ENCODE data around the gene MACO1. TPM values are rescaled to one million over a fixed set of nuclear protein-coding genes. Genes with fewer than 3 reads are reported as not detected.

The MACO1 gene
- total and polyA plus RNA-seq, 2 experiments from 2014 or later, result 12.4 to 16.8 TPM

DNA sequence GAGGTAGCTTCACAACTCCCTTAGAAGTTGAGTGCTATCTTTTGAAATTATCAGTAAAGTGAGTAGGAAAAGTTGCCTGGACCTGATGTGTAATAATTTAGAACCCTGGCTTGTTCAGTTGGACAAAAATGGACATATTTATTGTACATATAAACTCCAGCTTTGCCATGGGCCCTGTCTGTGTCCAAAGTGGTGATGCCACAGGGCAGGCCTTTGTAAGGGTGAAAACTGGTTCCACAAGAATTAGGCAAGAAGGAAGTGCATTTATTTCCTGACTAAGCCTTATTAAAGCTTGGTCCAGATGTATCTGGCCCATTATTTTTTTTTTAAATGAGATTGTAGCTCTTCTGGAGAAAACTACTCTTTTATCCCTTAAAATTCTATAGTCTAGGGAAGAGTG, 47.9 kb downstream of the MACO1 start:
- no peak overlapping the region for H3K4me2 ChIP-seq (ENCODE audit: unreplicated experiment)
- no peak for DNase-seq
- no peak overlapping the region for H3K27ac ChIP-seq
- no peak overlapping the region for H2AFZ ChIP-seq
- in situ Hi-C loops (cut with MboI), result no loop called here
- no peaks in the 10 kb centered on the region for H3K27me3 ChIP-seq (replicated peaks; ENCODE audit: insufficient read depth)
- H3K36me3 ChIP-seq (ENCODE audit: low read depth), result no peaks in the 10 kb centered on the region; the same call in 1 of the 2 replicates
- no peak overlapping the region for H3K4me3 ChIP-seq
- H3K4me1 ChIP-seq (ENCODE audit: insufficient read depth), result no peaks in the 10 kb centered on the region
- H4K20me1 ChIP-seq (ENCODE audit: insufficient read depth), result no peaks in the 10 kb centered on the region
- H3K9me3 ChIP-seq (ENCODE audit: low read depth), result no peaks in the 10 kb centered on the region
- H3F3A ChIP-seq (ENCODE audit: insufficient read depth), result no peaks in the 10 kb centered on the region
- TF ChIP-seq EZH2phosphoT487 (IDR thresholded peaks at IDR 0.05; ENCODE audit: insufficient read depth, low read depth) (no peak), EZH2 (IDR thresholded peaks at IDR 0.05; ENCODE audit: insufficient read depth, poor library complexity, severe bottlenecking) (no peak)
- H3K79me2 ChIP-seq (ENCODE audit: insufficient read depth), result peaks cover 54% of the 10 kb centered on the region
- no peak overlapping the region for H3K9ac ChIP-seq
- no peaks in the 10 kb centered on the region for H3K9me2 ChIP-seq (ENCODE audit: insufficient read depth)

DNA sequence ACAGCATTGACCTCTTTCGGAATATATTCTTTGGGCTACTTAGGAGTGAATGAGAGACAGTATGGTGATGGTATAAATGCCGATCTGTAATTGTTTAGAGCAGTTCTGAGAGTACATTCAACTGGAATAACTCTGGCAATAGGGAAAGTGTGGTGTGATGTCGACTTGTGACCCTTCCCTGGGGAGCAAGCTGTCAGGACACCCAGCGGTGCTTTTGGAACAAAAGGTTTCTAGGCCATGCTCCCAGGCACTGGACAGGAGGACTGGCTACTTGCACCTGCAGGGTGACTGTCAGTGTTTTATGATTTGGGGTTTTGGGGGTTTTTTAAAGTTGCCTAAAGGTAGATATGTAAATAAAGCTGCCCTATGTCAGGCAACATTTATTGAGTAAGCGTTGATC, 50.9 kb downstream of the MACO1 start:
- DNase-seq, result no peak
- TF ChIP-seq EZH2 (IDR thresholded peaks at IDR 0.05; ENCODE audit: insufficient read depth, poor library complexity, severe bottlenecking) (no peak), EZH2phosphoT487 (IDR thresholded peaks at IDR 0.05; ENCODE audit: insufficient read depth, low read depth) (no peak)
- Histone ChIP-seq H3K79me2 (ENCODE audit: insufficient read depth) (peaks cover 28% of the 10 kb centered on the region), H3K9me3 (ENCODE audit: low read depth) (no peaks in the 10 kb centered on the region), H3K27ac (no peak overlapping the region), H3K4me2 (ENCODE audit: unreplicated experiment) (no peak overlapping the region), H2AFZ (no peak overlapping the region), H3K9me2 (ENCODE audit: insufficient read depth) (no peaks in the 10 kb centered on the region), H3K4me1 (ENCODE audit: insufficient read depth) (no peaks in the 10 kb centered on the region), H3K27me3 (replicated peaks; ENCODE audit: insufficient read depth) (no peaks in the 10 kb centered on the region), H3K9ac (no peak overlapping the region), H3K36me3 (ENCODE audit: low read depth) (no peaks in the 10 kb centered on the region; the same call in 1 of the 2 replicates), H4K20me1 (ENCODE audit: insufficient read depth) (no peaks in the 10 kb centered on the region), H3F3A (ENCODE audit: insufficient read depth) (0 out of 2 replicates have a peak, but pooled peaks cover 9% of the 10 kb centered on the region), H3K4me3 (no peak overlapping the region)
- 83 to 84% methylated on average over 5 of the region's 5 CpGs for WGBS, 2 experiments (ENCODE audit: low coverage in 1 of 2, low lambda C conversion rate in 2 of 2, missing lambda C conversion rate in 2 of 2)
- in situ Hi-C loops (cut with MboI), result no loop called here

DNA sequence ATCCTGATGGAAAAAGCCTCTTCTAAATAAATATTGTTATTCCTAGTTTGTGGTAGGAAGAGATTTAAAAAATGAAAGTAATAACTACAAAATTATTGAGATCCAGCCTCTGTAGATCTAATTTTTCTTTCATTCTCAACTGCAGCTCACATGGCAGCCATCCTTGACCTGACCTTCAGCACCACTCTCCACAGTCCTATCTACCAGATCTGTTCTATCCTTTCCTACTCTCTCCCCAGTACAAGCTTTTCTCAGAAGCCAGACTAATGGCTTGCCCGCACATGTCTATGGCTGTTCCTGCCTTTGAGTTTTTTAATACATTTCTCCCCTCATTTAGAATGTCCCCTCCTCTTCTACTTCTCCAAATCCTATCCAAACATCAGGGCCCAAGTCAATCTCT, 51.5 kb downstream of the MACO1 start:
- 91 to 98% methylated on average over 1 of the region's 1 CpG for WGBS, 2 experiments (ENCODE audit: low coverage in 1 of 2, low lambda C conversion rate in 2 of 2, missing lambda C conversion rate in 2 of 2)
- H4K20me1 ChIP-seq (ENCODE audit: insufficient read depth), result no peaks in the 10 kb centered on the region
- no peak overlapping the region for H3K4me2 ChIP-seq (ENCODE audit: unreplicated experiment)
- TF ChIP-seq EZH2 (IDR thresholded peaks at IDR 0.05; ENCODE audit: insufficient read depth, poor library complexity, severe bottlenecking), result no peak
- no peak for TF ChIP-seq EZH2phosphoT487 (IDR thresholded peaks at IDR 0.05; ENCODE audit: insufficient read depth, low read depth)
- H3K9me2 ChIP-seq (ENCODE audit: insufficient read depth), result no peaks in the 10 kb centered on the region
- in situ Hi-C loops (cut with MboI), result no loop called here
- DNase-seq, result no peak
- 0 out of 2 replicates have a peak, but pooled peaks cover 9% of the 10 kb centered on the region for H3F3A ChIP-seq (ENCODE audit: insufficient read depth)
- H2AFZ ChIP-seq, result no peak overlapping the region
- no peaks in the 10 kb centered on the region; the same call in 1 of the 2 replicates for H3K36me3 ChIP-seq (ENCODE audit: low read depth)
- no peaks in the 10 kb centered on the region for H3K4me1 ChIP-seq (ENCODE audit: insufficient read depth)
- H3K27ac ChIP-seq, result no peak overlapping the region
- no peaks in the 10 kb centered on the region for H3K9me3 ChIP-seq (ENCODE audit: low read depth)
- no peaks in the 10 kb centered on the region for H3K27me3 ChIP-seq (replicated peaks; ENCODE audit: insufficient read depth)
- H3K9ac ChIP-seq, result no peak overlapping the region
- H3K79me2 ChIP-seq (ENCODE audit: insufficient read depth), result peaks cover 22% of the 10 kb centered on the region
- no peak overlapping the region for H3K4me3 ChIP-seq

DNA sequence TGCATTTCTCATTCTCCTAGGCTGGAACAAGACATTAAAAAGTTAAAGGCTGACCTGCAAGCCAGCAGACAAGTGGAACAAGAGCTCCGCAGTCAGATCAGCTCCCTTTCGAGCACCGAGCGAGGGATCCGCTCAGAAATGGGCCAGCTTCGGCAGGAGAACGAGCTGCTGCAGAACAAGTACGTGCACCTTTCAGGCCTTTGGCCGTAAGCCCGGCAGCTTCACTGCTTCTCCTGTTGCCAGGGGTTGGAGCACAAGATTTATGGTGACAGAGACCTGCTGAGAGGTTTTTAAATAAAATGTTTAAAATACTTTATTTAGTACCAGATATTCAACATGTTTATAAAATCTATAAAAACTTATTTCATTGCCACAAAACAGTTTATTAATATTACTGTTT, 53.4 kb downstream of the MACO1 start:
- peaks cover under 1% of the 10 kb centered on the region for H3K36me3 ChIP-seq (ENCODE audit: low read depth)
- no peaks in the 10 kb centered on the region for H4K20me1 ChIP-seq (ENCODE audit: insufficient read depth)
- peaks cover 16% of the 10 kb centered on the region for H3K79me2 ChIP-seq (ENCODE audit: insufficient read depth)
- H2AFZ ChIP-seq, result no peak overlapping the region
- no peak for TF ChIP-seq EZH2phosphoT487 (IDR thresholded peaks at IDR 0.05; ENCODE audit: insufficient read depth, low read depth)
- TF ChIP-seq EZH2 (IDR thresholded peaks at IDR 0.05; ENCODE audit: insufficient read depth, poor library complexity, severe bottlenecking), result no peak
- 0 out of 2 replicates have a peak, but pooled peaks cover 9% of the 10 kb centered on the region for H3F3A ChIP-seq (ENCODE audit: insufficient read depth)
- H3K4me3 ChIP-seq, result no peak overlapping the region
- in situ Hi-C loops (cut with MboI), result no loop called here
- no peak overlapping the region for H3K27ac ChIP-seq
- H3K9ac ChIP-seq, result no peak overlapping the region
- no peak overlapping the region for H3K4me2 ChIP-seq (ENCODE audit: unreplicated experiment)
- H3K9me3 ChIP-seq (ENCODE audit: low read depth), result no peaks in the 10 kb centered on the region
- no peak for DNase-seq
- no peaks in the 10 kb centered on the region for H3K4me1 ChIP-seq (ENCODE audit: insufficient read depth)
- H3K9me2 ChIP-seq (ENCODE audit: insufficient read depth), result no peaks in the 10 kb centered on the region
- no peaks in the 10 kb centered on the region for H3K27me3 ChIP-seq (replicated peaks; ENCODE audit: insufficient read depth)
- 89 to 91% methylated on average over 10 of the region's 10 CpGs for WGBS, 2 experiments (ENCODE audit: low coverage in 1 of 2, low lambda C conversion rate in 2 of 2, missing lambda C conversion rate in 2 of 2)

DNA sequence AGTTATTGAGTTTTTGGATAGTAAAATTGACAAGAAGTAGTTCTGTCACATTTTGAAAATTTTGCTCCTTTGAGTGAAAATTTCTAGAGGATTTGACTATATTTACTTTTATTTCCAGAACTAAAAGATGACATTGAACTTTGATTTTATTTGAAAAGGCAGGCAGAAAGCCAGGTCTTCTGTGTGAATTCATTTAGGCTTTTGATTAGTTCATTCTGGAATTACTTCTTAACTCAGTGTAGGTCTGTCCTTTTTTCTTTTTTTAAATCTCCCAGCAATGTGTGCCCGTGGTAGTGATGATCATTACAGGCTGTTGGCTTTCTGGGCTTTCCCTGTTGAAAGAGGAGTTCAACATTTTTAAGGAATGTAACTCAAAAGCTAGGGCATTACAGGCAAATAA, 53.8 kb downstream of the MACO1 start:
- no peak overlapping the region for H3K4me2 ChIP-seq (ENCODE audit: unreplicated experiment)
- H3K36me3 ChIP-seq (ENCODE audit: low read depth), result peaks cover 5% of the 10 kb centered on the region
- 0 out of 2 replicates have a peak, but pooled peaks cover 9% of the 10 kb centered on the region for H3F3A ChIP-seq (ENCODE audit: insufficient read depth)
- H3K4me3 ChIP-seq, result no peak overlapping the region
- no peak overlapping the region for H3K9ac ChIP-seq
- in situ Hi-C loops (cut with MboI), result no loop called here
- TF ChIP-seq EZH2phosphoT487 (IDR thresholded peaks at IDR 0.05; ENCODE audit: insufficient read depth, low read depth), result no peak
- no peak for TF ChIP-seq EZH2 (IDR thresholded peaks at IDR 0.05; ENCODE audit: insufficient read depth, poor library complexity, severe bottlenecking)
- no peak overlapping the region for H2AFZ ChIP-seq
- peaks cover 11% of the 10 kb centered on the region for H3K79me2 ChIP-seq (ENCODE audit: insufficient read depth)
- H3K4me1 ChIP-seq (ENCODE audit: insufficient read depth), result no peaks in the 10 kb centered on the region
- H3K27ac ChIP-seq, result no peak overlapping the region
- H3K9me2 ChIP-seq (ENCODE audit: insufficient read depth), result no peaks in the 10 kb centered on the region
- WGBS, 2 experiments (ENCODE audit: low coverage in 1 of 2, low lambda C conversion rate in 2 of 2, missing lambda C conversion rate in 2 of 2), result 20 to 27% methylated on average over 1 of the region's 1 CpG
- DNase-seq, result no peak
- H3K27me3 ChIP-seq (replicated peaks; ENCODE audit: insufficient read depth), result no peaks in the 10 kb centered on the region
- no peaks in the 10 kb centered on the region for H3K9me3 ChIP-seq (ENCODE audit: low read depth)
- H4K20me1 ChIP-seq (ENCODE audit: insufficient read depth), result no peaks in the 10 kb centered on the region

Data from GM23248 (cell line).